ENCODE results near the gene REN. TPM values are rescaled to one million over a fixed set of nuclear protein-coding genes. Genes with fewer than 3 reads are reported as not detected.

Gene REN
- 0.58 and 3.3 TPM in 2 replicates for total RNA-seq (2011; cell fraction: chromatin; rRNA removed; ENCODE audit: low replicate concordance)
- total RNA-seq (2011; cell fraction: nucleolus; rRNA removed), result 1.8 and 3.0 TPM in 2 replicates
- 2.1 TPM in 1 of 2 replicates, not detected in the other for total RNA-seq (2011; cell fraction: nucleoplasm; rRNA removed)
- total RNA-seq (2014; rRNA removed) (2.7 and 3.6 TPM in 2 replicates), total RNA-seq (2014; rRNA removed; fragmentation: Illumina TruSeq; extraction: Trizol) (1.3 and 1.7 TPM in 2 replicates), total RNA-seq (2015; rRNA removed; fragmentation: Illumina TruSeq; extraction: Trizol) (8.6 and 9.9 TPM in 2 replicates), total RNA-seq (2021) (1.7 and 1.9 TPM in 2 replicates), polyA plus RNA-seq (2011; rRNA removed) (0.73 and 5.8 TPM in 2 replicates), polyA plus RNA-seq (2014; fragmentation: Illumina TruSeq; extraction: Trizol) (2.9 and 3.1 TPM in 2 replicates), polyA plus RNA-seq (2014; fragmentation: Nextera tagmentation; extraction: Ambion mirVana) (1 to 10 TPM; 3.1 to 3.9 TPM), polyA plus RNA-seq (2014; rRNA removed) (1.9 and 2.0 TPM in 2 replicates), polyA minus RNA-seq (2011; rRNA and poly(A)+ RNA removed) (0.51 and 7.6 TPM in 2 replicates), Bru-seq, nascent RNA (percentile 10 among the genes with signal in this experiment), BruChase-seq, experiment 1, labeled RNA remaining after a 2-hour chase (not detected), BruChase-seq, experiment 2, labeled RNA remaining after a 6-hour chase (percentile 8 among the genes with signal in this experiment)
- polyA plus RNA-seq (2011; cell fraction: cytosol; rRNA removed), result 0.87 and 14.1 TPM in 2 replicates
- 1.0 and 19.2 TPM in 2 replicates for polyA plus RNA-seq (2011; cell fraction: nucleus; rRNA removed)
- 5.2 and 6.4 TPM in 2 replicates for polyA plus RNA-seq (2012)
- polyA minus RNA-seq (2011; cell fraction: cytosol; rRNA and poly(A)+ RNA removed), result 3.8 TPM in 1 of 2 replicates, not detected in the other
- 0.44 and 1.3 TPM in 2 replicates for polyA minus RNA-seq (2011; cell fraction: nucleus; rRNA and poly(A)+ RNA removed)
- long read RNA-seq, experiment 1, partial matches to known transcripts, result 0 of 1 reads
- long read RNA-seq, experiment 1, other reads (novel, unspliced or antisense), result 1 of 1 reads
- long read RNA-seq, experiment 2, partial matches to known transcripts, result 0 of 2 reads
- long read RNA-seq, experiment 2, other reads (novel, unspliced or antisense), result 2 of 2 reads
- long read RNA-seq, experiment 3, result 0 reads

DNA sequence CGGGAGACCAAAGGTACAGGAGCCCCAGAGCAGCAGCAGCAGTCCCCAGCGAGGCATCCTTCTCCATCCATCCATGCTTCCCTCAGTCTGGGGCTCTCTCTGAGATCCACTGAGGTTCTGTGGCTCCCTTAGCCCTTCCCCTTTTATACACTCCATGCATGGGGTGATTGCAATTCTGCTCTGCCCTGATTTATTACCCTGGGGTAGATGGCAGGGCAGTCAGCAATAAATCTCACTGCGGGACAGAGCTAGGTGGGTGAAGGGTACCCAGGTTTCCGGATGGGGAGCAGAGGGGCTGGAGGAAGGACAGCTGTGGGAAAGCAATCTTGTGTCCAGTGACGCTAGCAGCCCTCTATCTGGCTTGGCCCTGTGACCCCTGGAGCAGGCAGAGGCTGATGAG, at the start of gene REN:
TSS of gene REN (minus strand) at position 119 of the 400 bp plus-strand sequence. CDS start at position 75, 44 bp downstream.
- DNase-seq (ENCODE audit: extremely low read depth in 1 of 4, low spot score in 3 of 4) (no peak), ATAC-seq (no peak), FAIRE-seq (no peak)
- ChIA-PET POLR2A (interaction anchor here (1.0 to 2.8 kb wide), 2 partner anchors 10 to 167 kb away, joined by 3 to 13 read pairs; no protein-coding TSS in a partner anchor), CTCF (ENCODE audit: low intra/inter-chr PET ratio) (interaction anchor here (0.5 kb wide), 1 partner anchor 11 kb away, joined by 3 read pairs; no protein-coding TSS in a partner anchor)
- no peaks in the 10 kb centered on the region for H3K36me3 ChIP-seq (ENCODE audit: control insufficient read depth, insufficient read depth, low read length)
- TF ChIP-seq TEAD4 (IDR thresholded peaks at IDR 0.05; ENCODE audit: low read length) (no peak), TEAD4 (CRISPR knock-in tag; IDR thresholded peaks at IDR 0.05; ENCODE audit: borderline replicate concordance) (no peak), USF2 (CRISPR knock-in tag; IDR thresholded peaks at IDR 0.05) (no peak), GTF2F1 (IDR thresholded peaks at IDR 0.05; ENCODE audit: low read depth, low read length) (no peak), THRAP3 (IDR thresholded peaks at IDR 0.05; ENCODE audit: borderline replicate concordance) (no peak), ZNF436 (CRISPR knock-in tag; IDR thresholded peaks at IDR 0.05) (no peak), HDAC6 (IDR thresholded peaks at IDR 0.05; ENCODE audit: low read depth, low read length) (no peak), TAL1 (IDR thresholded peaks at IDR 0.05) (no peak)
- TF ChIP-seq, protein P1, sequence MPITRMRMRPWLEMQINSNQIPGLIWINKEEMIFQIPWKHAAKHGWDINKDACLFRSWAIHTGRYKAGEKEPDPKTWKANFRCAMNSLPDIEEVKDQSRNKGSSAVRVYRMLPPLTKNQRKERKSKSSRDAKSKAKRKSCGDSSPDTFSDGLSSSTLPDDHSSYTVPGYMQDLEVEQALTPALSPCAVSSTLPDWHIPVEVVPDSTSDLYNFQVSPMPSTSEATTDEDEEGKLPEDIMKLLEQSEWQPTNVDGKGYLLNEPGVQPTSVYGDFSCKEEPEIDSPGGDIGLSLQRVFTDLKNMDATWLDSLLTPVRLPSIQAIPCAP (CRISPR knock-in tag; IDR thresholded peaks at IDR 0.05; ENCODE audit: borderline replicate concordance), result no peak
- no peaks in the 10 kb centered on the region for H3K9me1 ChIP-seq (ENCODE audit: control insufficient read depth, insufficient read depth, low read length)
- H3K4me3 ChIP-seq, result no peak within 1 kb of the TSS
- WGBS (ENCODE audit: insufficient coverage, low coverage, missing lambda C conversion rate), result 2% methylated on average over 5 of the region's 5 CpGs
- no peaks in the 10 kb centered on the region for H3K4me1 ChIP-seq (replicated peaks in 1 of 2; ENCODE audit: control insufficient read depth in 2 of 2, insufficient read depth in 2 of 2, low read length in 2 of 2)
- H2AFZ ChIP-seq (ENCODE audit: low read depth, low read length), result no peak within 1 kb of the TSS
- H4K20me1 ChIP-seq (replicated peaks; ENCODE audit: control insufficient read depth, insufficient read depth, low read length), result no peaks in the 10 kb centered on the region
- no TSS peak for BruUV-seq (replicated peaks)
- no peak within 1 kb of the TSS for H3K27ac ChIP-seq (ENCODE audit: extremely low read depth, low read depth, low read length)
- H3K4me2 ChIP-seq (ENCODE audit: insufficient read depth, low read length), result no peak within 1 kb of the TSS
- H3K9ac ChIP-seq (ENCODE audit: insufficient read depth in 1 of 2, low read depth in 2 of 2, low read length in 2 of 2), result no peak within 1 kb of the TSS
- H3K27me3 ChIP-seq (ENCODE audit: control insufficient read depth in 2 of 2, insufficient read depth in 2 of 2, low read length in 2 of 2), result peaks cover 3 to 28% of the 10 kb centered on the region in 2 experiments; a peak in 4 of 5 replicates
- H3K79me2 ChIP-seq (ENCODE audit: control insufficient read depth, insufficient read depth, low read length), result no peaks in the 10 kb centered on the region
- intact Hi-C loops (cut with micrococcal nuclease), result no loop called here
- 0 out of 2 replicates have a peak, but pooled peaks cover 5% of the 10 kb centered on the region for H3K9me3 ChIP-seq (replicated peaks; ENCODE audit: control insufficient read depth, insufficient read depth, low read depth, low read length)
- in situ Hi-C loops (cut with MboI), result no loop called here

Data from K562 (cell line).